Measurements from ENCODE around the gene PBX3.

GRCh38 chr9:125885405-125886034 is 138.3 kb downstream of the PBX3 start:
- TF ChIP-seq SP1 (IDR thresholded peaks at IDR 0.05) (no peak), BHLHE40 (IDR thresholded peaks at IDR 0.05; ENCODE audit: borderline replicate concordance) (no peak), TARDBP (IDR thresholded peaks at IDR 0.05) (no peak), L3MBTL2 (conservative IDR thresholded peaks at IDR 0.05) (no peak), HDGF (IDR thresholded peaks at IDR 0.05; ENCODE audit: borderline replicate concordance) (no peak), FOXK2 (IDR thresholded peaks at IDR 0.05) (no peak), FOXM1 (IDR thresholded peaks at IDR 0.05; ENCODE audit: borderline replicate concordance) (no peak)
